HPDE6-E6E7 (cell line): Measurements from ENCODE around the gene RNF169.
A peak's percentile ranks its signal among the peaks of the same experiment; 100 is the strongest.
"Not testable (repeated sequence)": the region's sequence is repeated elsewhere in the genome, so short reads cannot be mapped to it uniquely, and the experiment has no call there.

ENCODE experiments used
- DNase-seq: peaks from one replicate; pipeline ENCODE4 v3.0.0; 2011; ENCODE audit warnings: missing footprints; ENCODE audit errors: extremely low spot score

The RNF169 gene

GRCh38 chr11:74768172-74768651, 19.6 kb downstream of the RNF169 start:
- DNase-seq = not testable (repeated sequence)

- no peak for DNase-seq
These were observed 20.5 kb downstream of the RNF169 start for GRCh38 chr11:74769055-74769707.

GRCh38 chr11:74770456-74770855, 21.8 kb downstream of the RNF169 start:
- DNase-seq = no peak

- no peak for DNase-seq
These were observed 22.5 kb downstream of the RNF169 start for GRCh38 chr11:74771139-74771538.

- DNase-seq = no peak
These were observed 24.8 kb downstream of the RNF169 start for GRCh38 chr11:74773476-74773875.

GRCh38 chr11:74775762-74776161, 27.1 kb downstream of the RNF169 start:
- no peak for DNase-seq

- no peak for DNase-seq
These were observed 27.9 kb downstream of the RNF169 start for GRCh38 chr11:74776546-74776945.

- DNase-seq = no peak
These were observed 28.4 kb downstream of the RNF169 start for GRCh38 chr11:74777038-74777437.

- no peak for DNase-seq
These were observed 29.2 kb downstream of the RNF169 start for GRCh38 chr11:74777877-74778276.

- no peak for DNase-seq
These were observed 29.9 kb downstream of the RNF169 start for GRCh38 chr11:74778581-74778980.

GRCh38 chr11:74780248-74781005, 31.8 kb downstream of the RNF169 start:
- DNase-seq = no peak

- DNase-seq = peak; percentile 44
These were observed 34.7 kb downstream of the RNF169 start for GRCh38 chr11:74783241-74783871.

GRCh38 chr11:74784234-74784633, 35.6 kb downstream of the RNF169 start:
- no peak for DNase-seq

- DNase-seq = no peak
These were observed 36.1 kb downstream of the RNF169 start for GRCh38 chr11:74784726-74785125.

- no peak for DNase-seq
These were observed 37.9 kb downstream of the RNF169 start for GRCh38 chr11:74786574-74786973.

- DNase-seq = no peak
These were observed 42.9 kb downstream of the RNF169 start for GRCh38 chr11:74791333-74792100.

GRCh38 chr11:74806267-74806666, 57.6 kb downstream of the RNF169 start:
- no peak for DNase-seq

GRCh38 chr11:74809801-74810200, 61.2 kb downstream of the RNF169 start:
- DNase-seq = no peak

GRCh38 chr11:74815966-74816365, 67.3 kb downstream of the RNF169 start:
- DNase-seq = no peak

GRCh38 chr11:74816664-74817063, 68.0 kb downstream of the RNF169 start:
- no peak for DNase-seq

- no peak for DNase-seq
These were observed 69.8 kb downstream of the RNF169 start for GRCh38 chr11:74818283-74818946.
